H9 (cell line): ENCODE measurements around the gene FAM193B. TPM values are rescaled to one million over a fixed set of nuclear protein-coding genes. Genes with fewer than 3 reads are reported as not detected.

Source experiments
- DNase-seq: peaks from one replicate; pipeline ENCODE4 v3.0.0-alpha.2; 2017
- H2AFZ ChIP-seq: one replicate; pipeline ENCODE4 v1.6.1; 2013; ENCODE audit warnings: mild to moderate bottlenecking, low read length, control low read depth, moderate library complexity
- H2AK5ac ChIP-seq: 2 replicates; pipeline ENCODE4 v1.6.1; 2013; ENCODE audit warnings: low read length, control low read depth, mixed read lengths; ENCODE audit not compliant: insufficient read length
- H2BK120ac ChIP-seq: one replicate; pipeline ENCODE4 v1.6.1; 2013; ENCODE audit warnings: low read depth, mild to moderate bottlenecking, low read length, control low read depth, inconsistent platforms; ENCODE audit not compliant: poor library complexity, severe bottlenecking
- H2BK12ac ChIP-seq: 2 replicates; pipeline ENCODE4 v1.6.1; 2013; ENCODE audit warnings: low read length, control low read depth, mixed read lengths, low read depth; ENCODE audit not compliant: insufficient read length
- H2BK15ac ChIP-seq: 2 replicates; pipeline ENCODE4 v1.6.1; 2013; ENCODE audit warnings: low read depth, low read length, control low read depth
- H2BK20ac ChIP-seq: one replicate; pipeline ENCODE4 v1.6.1; 2013; ENCODE audit warnings: low read depth, mild to moderate bottlenecking, low read length, control low read depth, inconsistent platforms; ENCODE audit not compliant: poor library complexity, severe bottlenecking
- H2BK5ac ChIP-seq: 2 replicates; pipeline ENCODE4 v1.6.1; 2013; ENCODE audit warnings: low read length, control low read depth, mixed read lengths; ENCODE audit not compliant: insufficient read length
- H3K14ac ChIP-seq: 2 replicates; pipeline ENCODE4 v1.6.1; 2013; ENCODE audit warnings: low read length, control low read depth; ENCODE audit not compliant: insufficient read depth
- H3K18ac ChIP-seq: 2 replicates; pipeline ENCODE4 v1.6.1; 2013; ENCODE audit warnings: low read depth, mild to moderate bottlenecking, mixed read lengths, low read length, control low read depth; ENCODE audit not compliant: insufficient read length
- H3K23ac ChIP-seq: 2 replicates; pipeline ENCODE4 v1.6.1; 2013; ENCODE audit warnings: low read length, control low read depth, mixed read lengths, low read depth; ENCODE audit not compliant: insufficient read length
- H3K23me2 ChIP-seq: 2 replicates; pipeline ENCODE4 v1.6.1; 2013; ENCODE audit warnings: low read depth, mild to moderate bottlenecking, mixed read lengths, low read length, control low read depth; ENCODE audit not compliant: insufficient read length, poor library complexity, severe bottlenecking
- H3K27ac ChIP-seq: 2 replicates; pipeline ENCODE4 v1.5.1; 2013; ENCODE audit warnings: low read length, control low read depth, mixed read lengths, low read depth; ENCODE audit not compliant: insufficient read length
- H3K27me3 ChIP-seq: 2 replicates; pipeline ENCODE4 v1.6.1; 2013; ENCODE audit warnings: low read length, control low read depth, inconsistent platforms; ENCODE audit not compliant: insufficient read depth
- H3K4ac ChIP-seq: 2 replicates; pipeline ENCODE4 v1.6.1; 2013; ENCODE audit warnings: low read depth, mild to moderate bottlenecking, control low read depth, inconsistent platforms, low read length, moderate library complexity
- H3K4me1 ChIP-seq: 2 replicates; pipeline ENCODE4 v1.6.1; 2013; ENCODE audit warnings: low read length, control low read depth, inconsistent platforms; ENCODE audit not compliant: insufficient read depth
- H3K4me2 ChIP-seq: 2 replicates; pipeline ENCODE4 v1.6.1; 2013; ENCODE audit warnings: low read length, control low read depth, mixed read lengths; ENCODE audit not compliant: insufficient read length, insufficient read depth
- H3K56ac ChIP-seq: 2 replicates; pipeline ENCODE4 v1.6.1; 2013; ENCODE audit warnings: low read depth, mild to moderate bottlenecking, mixed read lengths, low read length, control low read depth; ENCODE audit not compliant: insufficient read length
- H3K79me1 ChIP-seq: 2 replicates; pipeline ENCODE4 v1.6.1; 2013; ENCODE audit warnings: low read depth, mild to moderate bottlenecking, moderate library complexity, low read length, control low read depth, inconsistent platforms; ENCODE audit not compliant: insufficient read depth, poor library complexity, severe bottlenecking
- H3K79me2 ChIP-seq: 2 replicates; pipeline ENCODE4 v1.6.1; 2013; ENCODE audit warnings: low read length, control low read depth, inconsistent platforms; ENCODE audit not compliant: insufficient read depth
- H3K9ac ChIP-seq: 2 replicates; pipeline ENCODE4 v1.6.1; 2013; ENCODE audit warnings: low read length, control low read depth, mixed read lengths; ENCODE audit not compliant: insufficient read length; ENCODE audit errors: extremely low read depth
- H3K9me3 ChIP-seq: one replicate; pipeline ENCODE4 v1.6.1; 2013; ENCODE audit warnings: low read depth, low read length, inconsistent platforms; ENCODE audit not compliant: control insufficient read depth
- H3T11ph ChIP-seq: one replicate; pipeline ENCODE4 v1.6.1; 2013; ENCODE audit warnings: mild to moderate bottlenecking, low read length, control low read depth, inconsistent platforms
- H4K20me1 ChIP-seq: one replicate; pipeline ENCODE4 v1.6.1; 2013; ENCODE audit not compliant: control insufficient read depth, insufficient read length, insufficient read depth
- H4K5ac ChIP-seq: 2 replicates; pipeline ENCODE4 v1.6.1; 2013; ENCODE audit warnings: low read depth, mild to moderate bottlenecking, mixed read lengths, low read length, control low read depth; ENCODE audit not compliant: insufficient read length
- H4K8ac ChIP-seq: replicated peaks from 2 replicates; pipeline ENCODE4 v1.6.1; 2013; ENCODE audit warnings: low read length, control low read depth, mixed read lengths, low read depth; ENCODE audit not compliant: insufficient read length
- H4K91ac ChIP-seq: 2 replicates; pipeline ENCODE4 v1.6.1; 2013; ENCODE audit warnings: low read depth, mild to moderate bottlenecking, moderate library complexity, mixed read lengths, low read length, control low read depth; ENCODE audit not compliant: insufficient read length
- H3K27ac Mint-ChIP-seq, 3 experiments: 2 replicates in 2 of 3; 3 replicates in 1 of 3; pipeline ENCODE4 v1.8.0; 2020 to 2021; ENCODE audit warnings: mixed read lengths in 3 of 3, mild to moderate bottlenecking in 1 of 3, moderate library complexity in 1 of 3
- H3K27me3 Mint-ChIP-seq: 2 replicates; pipeline ENCODE4 v1.8.0; 2021; ENCODE audit warnings: low read depth, mild to moderate bottlenecking, moderate library complexity, mixed read lengths
- H3K36me3 Mint-ChIP-seq, 3 experiments: 2 replicates in 2 of 3; 3 replicates in 1 of 3; pipeline ENCODE4 v1.8.0; 2020 to 2021; ENCODE audit warnings: low read depth in 3 of 3, mixed read lengths in 3 of 3; ENCODE audit not compliant: insufficient read depth in 1 of 3
- H3K4me1 Mint-ChIP-seq, 2 experiments: 2 replicates each; pipeline ENCODE4 v1.8.0; 2020; ENCODE audit warnings: mixed read lengths in 2 of 2
- H3K4me3 Mint-ChIP-seq, 2 experiments: 2 replicates in 1 of 2; 3 replicates in 1 of 2; pipeline ENCODE4 v1.8.0; 2020 to 2021; ENCODE audit warnings: mild to moderate bottlenecking in 2 of 2, mixed read lengths in 2 of 2, moderate library complexity in 1 of 2
- H3K9me3 Mint-ChIP-seq, 2 experiments: 2 replicates in 1 of 2; 3 replicates in 1 of 2; pipeline ENCODE4 v1.8.0; 2020; ENCODE audit warnings: mild to moderate bottlenecking in 2 of 2, mixed read lengths in 2 of 2, moderate library complexity in 1 of 2
- WGBS: extraction: QIAGEN DNeasy Blood & Tissue Kit; methylation state at CpG from one replicate; pipeline ENCODE4 v1.1.7; 2013; ENCODE audit warnings: missing lambda C conversion rate, low lambda C conversion rate, mixed read lengths; ENCODE audit not compliant: insufficient read length; ENCODE audit errors: extremely low coverage; 5-methylcytosine and 5-hydroxymethylcytosine counted together
- total RNA-seq: library from RNA; stranded (reverse); gene quantifications from 2 replicates; pipeline ENCODE4 v1.2.1, GENCODE V29; 2021
- TF ChIP-seq, protein P1 (sequence below): fragments of 200-600 bp; sonication (generic); conservative IDR thresholded peaks from 3 replicates; pipeline ENCODE4 v1.8.0; 2021; ENCODE audit warnings: antibody characterized with exemption, mild to moderate bottlenecking

Gene FAM193B
- total RNA-seq, 1 experiment from 2014 or later = 71.5 TPM

- peak; percentile 93 for DNase-seq
- Histone ChIP-seq H3K18ac (peak within 1 kb of the TSS; percentile 76), H4K91ac (no peak within 1 kb of the TSS), H3K4me1 (no peaks in the 10 kb centered on the region), H4K8ac (no peak within 1 kb of the TSS), H3K9ac (peak within 1 kb of the TSS; percentile 90), H3K4ac (no peak within 1 kb of the TSS), H2BK12ac (no peak within 1 kb of the TSS), H2AK5ac (no peak within 1 kb of the TSS), H3K23me2 (peaks cover 6% of the 10 kb centered on the region), H4K20me1 (no peaks in the 10 kb centered on the region), H2AFZ (peak within 1 kb of the TSS; percentile 98), H3K79me2 (no peaks in the 10 kb centered on the region), H2BK120ac (no peak within 1 kb of the TSS), H2BK15ac (no peak within 1 kb of the TSS), H3K27me3 (no peaks in the 10 kb centered on the region; the same call in 1 of the 2 replicates), H3K9me3 (no peaks in the 10 kb centered on the region), H3T11ph (no peak within 1 kb of the TSS), H3K14ac (peak within 1 kb of the TSS; percentile 75), H3K79me1 (no peaks in the 10 kb centered on the region), H3K23ac (no peak within 1 kb of the TSS), H2BK5ac (no peak within 1 kb of the TSS), H4K5ac (no peak within 1 kb of the TSS), H3K27ac (no peak within 1 kb of the TSS), H3K4me2 (peak within 1 kb of the TSS; percentile 83), H3K56ac (no peak within 1 kb of the TSS), H2BK20ac (no peak within 1 kb of the TSS)
- no CpG with 5 or more reads among the region's 71 CpGs for WGBS
- TF ChIP-seq, protein P1, sequence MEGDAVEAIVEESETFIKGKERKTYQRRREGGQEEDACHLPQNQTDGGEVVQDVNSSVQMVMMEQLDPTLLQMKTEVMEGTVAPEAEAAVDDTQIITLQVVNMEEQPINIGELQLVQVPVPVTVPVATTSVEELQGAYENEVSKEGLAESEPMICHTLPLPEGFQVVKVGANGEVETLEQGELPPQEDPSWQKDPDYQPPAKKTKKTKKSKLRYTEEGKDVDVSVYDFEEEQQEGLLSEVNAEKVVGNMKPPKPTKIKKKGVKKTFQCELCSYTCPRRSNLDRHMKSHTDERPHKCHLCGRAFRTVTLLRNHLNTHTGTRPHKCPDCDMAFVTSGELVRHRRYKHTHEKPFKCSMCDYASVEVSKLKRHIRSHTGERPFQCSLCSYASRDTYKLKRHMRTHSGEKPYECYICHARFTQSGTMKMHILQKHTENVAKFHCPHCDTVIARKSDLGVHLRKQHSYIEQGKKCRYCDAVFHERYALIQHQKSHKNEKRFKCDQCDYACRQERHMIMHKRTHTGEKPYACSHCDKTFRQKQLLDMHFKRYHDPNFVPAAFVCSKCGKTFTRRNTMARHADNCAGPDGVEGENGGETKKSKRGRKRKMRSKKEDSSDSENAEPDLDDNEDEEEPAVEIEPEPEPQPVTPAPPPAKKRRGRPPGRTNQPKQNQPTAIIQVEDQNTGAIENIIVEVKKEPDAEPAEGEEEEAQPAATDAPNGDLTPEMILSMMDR = no peak
- H3K27ac Mint-ChIP-seq = peak within 1 kb of the TSS; percentile 95 to 99 (median 98)
- H3K4me1 Mint-ChIP-seq = peaks cover 2 to 9% of the 10 kb centered on the region in 2 experiments; a peak in 3 of 4 replicates
- H3K27me3 Mint-ChIP-seq = peaks cover 22% of the 10 kb centered on the region
- peaks cover 25 to 43% (median 39%) of the 10 kb centered on the region in 3 experiments for H3K36me3 Mint-ChIP-seq
- H3K4me3 Mint-ChIP-seq = peak within 1 kb of the TSS; percentile 96 to 100
- H3K9me3 Mint-ChIP-seq = no peaks in the 10 kb centered on the region; a peak in 1 of 5 replicates
Measured at GRCh38 chr5:177592010-177592834, 37.9 kb upstream of the FAM193B start, which contains the start of gene TMED9. Gene TMED9 (plus strand): TSS chr5:177592203. CDS start chr5:177592215, 12 bp downstream.
